ENCODE data around the gene NUMA1.

Gene NUMA1

DNA sequence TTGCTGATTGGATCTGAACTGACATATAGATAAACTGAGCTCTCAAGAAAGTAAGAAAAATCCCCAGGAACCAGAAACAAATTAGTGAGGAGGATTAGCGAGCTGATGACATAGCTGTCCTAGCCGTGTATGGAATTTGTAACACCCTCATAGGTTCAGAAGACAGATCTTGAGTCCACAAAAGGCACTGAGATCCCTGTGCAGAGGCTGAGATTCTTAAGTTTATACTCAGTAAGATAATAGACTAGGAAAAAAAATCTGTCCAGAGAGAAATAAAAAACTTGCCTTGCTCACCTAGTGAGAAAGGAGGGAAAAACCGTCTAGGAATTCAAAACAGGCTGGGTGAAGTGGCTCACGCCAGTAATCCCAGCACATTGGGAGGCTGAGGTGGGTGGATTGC lies 4.6 kb downstream of the NUMA1 start:
- DNase-seq (ENCODE audit: low spot score) = no peak
- TF ChIP-seq, protein P1, sequence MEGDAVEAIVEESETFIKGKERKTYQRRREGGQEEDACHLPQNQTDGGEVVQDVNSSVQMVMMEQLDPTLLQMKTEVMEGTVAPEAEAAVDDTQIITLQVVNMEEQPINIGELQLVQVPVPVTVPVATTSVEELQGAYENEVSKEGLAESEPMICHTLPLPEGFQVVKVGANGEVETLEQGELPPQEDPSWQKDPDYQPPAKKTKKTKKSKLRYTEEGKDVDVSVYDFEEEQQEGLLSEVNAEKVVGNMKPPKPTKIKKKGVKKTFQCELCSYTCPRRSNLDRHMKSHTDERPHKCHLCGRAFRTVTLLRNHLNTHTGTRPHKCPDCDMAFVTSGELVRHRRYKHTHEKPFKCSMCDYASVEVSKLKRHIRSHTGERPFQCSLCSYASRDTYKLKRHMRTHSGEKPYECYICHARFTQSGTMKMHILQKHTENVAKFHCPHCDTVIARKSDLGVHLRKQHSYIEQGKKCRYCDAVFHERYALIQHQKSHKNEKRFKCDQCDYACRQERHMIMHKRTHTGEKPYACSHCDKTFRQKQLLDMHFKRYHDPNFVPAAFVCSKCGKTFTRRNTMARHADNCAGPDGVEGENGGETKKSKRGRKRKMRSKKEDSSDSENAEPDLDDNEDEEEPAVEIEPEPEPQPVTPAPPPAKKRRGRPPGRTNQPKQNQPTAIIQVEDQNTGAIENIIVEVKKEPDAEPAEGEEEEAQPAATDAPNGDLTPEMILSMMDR (IDR thresholded peaks at IDR 0.05; ENCODE audit: extremely low read depth, missing control alignments) = no peak

DNA sequence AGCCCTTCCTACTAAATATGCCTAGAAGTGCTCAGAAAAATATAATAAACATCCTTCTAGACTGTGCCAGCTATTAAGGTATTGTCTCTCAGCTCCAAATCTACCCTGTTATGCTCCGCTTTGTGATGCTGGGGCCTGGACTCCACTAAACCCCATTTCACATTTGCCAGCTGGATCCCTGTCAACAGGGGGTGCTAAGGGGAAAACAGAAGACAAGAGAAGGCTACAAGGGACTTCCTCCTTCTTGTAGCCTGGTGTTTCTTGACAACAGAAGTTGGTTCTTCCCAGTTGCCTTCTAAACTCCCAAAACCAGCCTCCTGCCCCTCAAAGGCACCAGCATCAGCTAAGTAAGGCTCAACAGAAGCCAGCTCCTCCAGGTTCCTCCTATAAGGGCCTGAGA lies 5.2 kb downstream of the NUMA1 start:
- DNase-seq (ENCODE audit: low spot score) = no peak
- TF ChIP-seq, protein P1 (IDR thresholded peaks at IDR 0.05; ENCODE audit: extremely low read depth, missing control alignments) = peak; percentile 22

DNA sequence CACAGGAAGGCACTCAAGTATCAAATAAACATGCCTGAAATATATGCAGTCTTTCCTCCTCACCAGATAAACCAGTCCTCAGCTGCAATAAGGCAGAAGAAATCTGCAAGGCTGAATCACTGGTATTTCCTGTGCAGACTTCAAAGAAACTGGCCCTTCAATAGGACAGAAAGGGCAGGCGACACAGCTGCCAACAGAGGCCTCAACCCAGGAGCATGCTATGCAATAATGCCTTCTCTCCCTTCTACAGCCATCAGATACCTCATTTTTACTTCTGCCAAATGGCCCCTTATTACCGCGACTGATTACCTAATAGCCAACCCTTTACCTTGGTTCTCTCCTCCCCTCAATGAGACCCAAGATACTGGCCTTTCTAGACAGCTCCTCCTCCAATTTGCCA lies 8.0 kb downstream of the NUMA1 start:
- TF ChIP-seq, protein P1 (IDR thresholded peaks at IDR 0.05; ENCODE audit: extremely low read depth, missing control alignments) = no peak
- no peak for DNase-seq (ENCODE audit: low spot score)

DNA sequence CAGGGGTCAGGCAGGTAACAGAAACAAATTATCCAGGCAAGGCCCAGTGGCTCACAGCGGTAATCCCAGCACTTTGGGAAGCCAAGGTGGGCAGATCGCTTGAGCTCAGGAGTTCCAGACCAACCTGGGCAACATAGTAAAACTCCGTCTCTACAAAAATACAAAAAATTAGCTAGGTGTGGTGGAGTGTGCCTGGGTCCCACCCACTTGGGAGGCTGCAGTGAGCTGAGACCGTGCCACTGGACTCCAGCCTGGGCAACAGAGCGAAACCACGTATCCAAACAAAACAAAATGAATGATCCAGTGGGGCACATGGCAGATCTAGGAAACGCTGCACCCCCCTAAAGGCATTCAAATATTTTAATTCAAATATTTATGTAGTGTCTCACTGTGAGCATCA lies 9.9 kb downstream of the NUMA1 start:
- TF ChIP-seq, protein P1 (IDR thresholded peaks at IDR 0.05; ENCODE audit: extremely low read depth, missing control alignments) = no peak
- DNase-seq (ENCODE audit: low spot score) = no peak

DNA sequence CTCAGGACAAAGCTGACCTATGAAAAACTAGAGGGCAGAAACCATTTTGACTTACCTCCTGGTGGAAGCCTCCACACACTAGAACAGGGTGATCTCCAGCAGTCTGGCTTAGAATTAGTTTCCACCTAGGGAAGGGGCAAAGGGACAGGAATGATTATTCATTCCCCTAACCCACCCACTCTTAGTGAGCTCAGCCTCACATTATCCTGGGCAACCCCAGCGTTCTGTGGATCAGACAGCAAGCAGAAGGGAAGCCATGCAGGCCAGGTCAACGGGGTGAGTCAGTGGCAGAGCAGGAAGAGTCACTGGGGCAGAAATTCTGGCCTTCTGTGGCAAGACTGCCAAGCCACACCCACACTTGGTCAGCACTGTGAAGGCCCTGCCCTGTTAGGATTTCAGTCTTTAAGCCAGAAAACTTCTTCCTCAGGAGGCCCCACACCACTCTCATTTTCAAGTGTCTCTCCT lies 10.5 kb downstream of the NUMA1 start:
- DNase-seq (ENCODE audit: low spot score) = peak; percentile 29
- TF ChIP-seq, protein P1 (IDR thresholded peaks at IDR 0.05; ENCODE audit: extremely low read depth, missing control alignments) = no peak

DNA sequence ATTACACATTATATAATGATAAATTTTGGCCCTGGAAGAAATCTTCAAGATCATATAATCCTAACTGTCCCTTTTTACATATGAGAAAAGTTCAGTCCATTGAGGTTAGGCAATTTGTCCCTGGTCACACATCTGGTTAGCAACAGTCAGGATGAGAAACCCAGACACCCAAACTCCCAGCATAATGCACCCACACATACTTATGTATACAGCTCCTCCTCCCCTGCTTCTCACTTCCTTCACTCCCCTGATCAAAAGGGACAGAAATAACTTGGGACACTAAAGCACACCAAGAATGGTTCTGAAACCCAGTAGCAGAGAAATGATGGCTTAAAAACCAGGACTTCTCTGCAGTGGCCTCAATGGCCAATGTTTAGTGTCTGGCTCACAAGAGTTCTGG lies 11.1 kb downstream of the NUMA1 start:
- TF ChIP-seq, protein P1 (IDR thresholded peaks at IDR 0.05; ENCODE audit: extremely low read depth, missing control alignments) = no peak
- peak; percentile 19 for DNase-seq (ENCODE audit: low spot score)

DNA sequence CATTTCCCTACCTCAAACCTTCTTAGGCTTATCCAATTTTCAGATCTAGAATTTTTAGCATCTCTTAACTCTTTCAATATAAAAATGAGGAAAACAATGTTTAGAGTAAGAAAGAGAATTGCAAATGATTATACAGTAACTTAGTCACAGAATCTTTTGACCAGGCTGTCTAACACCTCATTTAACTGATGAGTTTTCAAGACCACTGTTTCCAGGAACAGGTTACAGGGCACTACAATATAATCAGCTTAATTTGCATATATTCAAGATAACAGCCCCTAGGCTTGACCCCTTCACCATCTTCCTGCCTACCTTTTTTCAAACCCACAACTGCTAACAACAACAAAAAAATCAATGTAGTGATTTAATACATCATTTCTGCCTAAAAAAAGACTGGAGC lies 12.7 kb downstream of the NUMA1 start:
- DNase-seq (ENCODE audit: low spot score) = no peak
- TF ChIP-seq, protein P1 (IDR thresholded peaks at IDR 0.05; ENCODE audit: extremely low read depth, missing control alignments) = no peak
